Fibroblast of villous mesenchyme (primary cell): ENCODE measurements around the gene SPANXN2. TPM values are rescaled to one million over a fixed set of nuclear protein-coding genes. Genes with fewer than 3 reads are reported as not detected.

ENCODE experiments used
- DNase-seq: peaks from one replicate; pipeline ENCODE4 v3.0.0-alpha.2; 2010; ENCODE audit warnings: low read depth
- H3K4me3 ChIP-seq: 2 replicates; pipeline ENCODE4 v1.5.1; 2011; ENCODE audit warnings: low read depth, mild to moderate bottlenecking, low read length
- total RNA-seq: library from RNA; depleted of rRNA; stranded (reverse); fragments of >200 nt; gene quantifications from 2 replicates; pipeline ENCODE4 v1.2.3, GENCODE V29; 2012
- TF ChIP-seq, protein P1 (sequence below): IDR thresholded peaks from 2 replicates; pipeline ENCODE4 v1.5.1; 2012; ENCODE audit warnings: low read depth, mild to moderate bottlenecking, low read length; ENCODE audit not compliant: insufficient read depth

Gene SPANXN2
- total RNA-seq, 1 donor, result not detected

DNA sequence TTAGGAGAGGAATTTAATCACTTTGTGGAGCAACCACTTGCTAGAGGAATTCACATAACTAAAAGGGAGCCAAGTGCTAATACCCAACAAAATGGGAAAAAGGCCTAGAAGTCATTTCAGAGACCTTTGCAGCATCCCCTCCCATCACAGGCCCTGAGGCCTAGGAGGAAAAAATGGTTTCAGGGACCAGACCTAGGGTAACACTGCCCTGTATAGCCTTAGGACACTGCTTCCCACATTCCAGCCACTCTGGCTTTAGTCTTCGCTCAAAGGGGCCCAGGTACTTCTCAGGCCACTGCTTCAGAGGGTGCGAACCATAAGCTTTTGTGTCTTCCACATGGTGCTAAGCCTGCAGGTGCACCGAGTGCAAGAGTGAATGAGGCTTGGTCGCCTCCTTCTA lies 19.1 kb downstream of the SPANXN2 start:
- DNase-seq, result no peak
- TF ChIP-seq, protein P1, sequence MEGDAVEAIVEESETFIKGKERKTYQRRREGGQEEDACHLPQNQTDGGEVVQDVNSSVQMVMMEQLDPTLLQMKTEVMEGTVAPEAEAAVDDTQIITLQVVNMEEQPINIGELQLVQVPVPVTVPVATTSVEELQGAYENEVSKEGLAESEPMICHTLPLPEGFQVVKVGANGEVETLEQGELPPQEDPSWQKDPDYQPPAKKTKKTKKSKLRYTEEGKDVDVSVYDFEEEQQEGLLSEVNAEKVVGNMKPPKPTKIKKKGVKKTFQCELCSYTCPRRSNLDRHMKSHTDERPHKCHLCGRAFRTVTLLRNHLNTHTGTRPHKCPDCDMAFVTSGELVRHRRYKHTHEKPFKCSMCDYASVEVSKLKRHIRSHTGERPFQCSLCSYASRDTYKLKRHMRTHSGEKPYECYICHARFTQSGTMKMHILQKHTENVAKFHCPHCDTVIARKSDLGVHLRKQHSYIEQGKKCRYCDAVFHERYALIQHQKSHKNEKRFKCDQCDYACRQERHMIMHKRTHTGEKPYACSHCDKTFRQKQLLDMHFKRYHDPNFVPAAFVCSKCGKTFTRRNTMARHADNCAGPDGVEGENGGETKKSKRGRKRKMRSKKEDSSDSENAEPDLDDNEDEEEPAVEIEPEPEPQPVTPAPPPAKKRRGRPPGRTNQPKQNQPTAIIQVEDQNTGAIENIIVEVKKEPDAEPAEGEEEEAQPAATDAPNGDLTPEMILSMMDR, result no peak
- H3K4me3 ChIP-seq, result no peak overlapping the region

DNA sequence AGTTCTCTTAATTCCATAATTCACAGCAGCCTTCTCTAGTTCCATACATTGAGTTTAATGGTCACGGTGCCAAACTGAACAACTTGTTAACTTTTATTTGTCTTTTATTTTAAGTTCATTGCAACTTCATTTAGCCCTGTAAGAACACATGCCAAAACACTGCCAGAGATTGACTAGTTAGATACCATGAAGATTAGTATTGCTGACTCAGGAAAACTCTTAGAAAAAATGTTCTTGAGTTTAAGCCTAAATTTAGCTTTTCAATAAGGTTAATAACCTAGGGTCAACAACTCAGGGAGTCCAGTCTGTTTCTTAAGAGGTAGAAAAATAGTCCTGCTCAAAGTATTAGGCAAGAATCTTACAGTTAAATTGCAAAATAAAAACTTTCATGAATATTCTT lies 25.7 kb downstream of the SPANXN2 start:
- H3K4me3 ChIP-seq, result no peak overlapping the region
- TF ChIP-seq, protein P1, result no peak

DNA sequence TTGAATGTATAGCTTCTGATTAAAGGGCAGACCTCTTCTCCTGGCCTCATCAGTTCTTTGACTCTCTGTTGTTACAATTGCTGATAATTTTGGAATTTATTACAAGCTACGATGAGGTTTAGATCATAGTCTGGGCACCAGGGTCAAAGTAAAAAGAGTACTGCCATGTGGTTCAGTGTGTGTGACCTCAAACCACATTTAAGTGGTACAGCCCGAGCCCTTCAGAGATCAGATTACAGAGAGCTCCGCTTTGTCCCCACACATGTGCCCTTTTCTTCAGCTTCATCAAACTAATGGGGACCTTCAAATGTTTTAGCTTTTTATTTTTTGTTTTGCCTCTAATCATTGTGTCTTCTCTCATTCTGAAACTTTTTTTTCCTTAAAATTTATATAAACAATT lies 37.1 kb downstream of the SPANXN2 start:
- TF ChIP-seq, protein P1, result no peak
- H3K4me3 ChIP-seq, result no peak overlapping the region
- no peak for DNase-seq

More for the DNA sequence above, 25.7 kb downstream of the SPANXN2 start:
- DNase-seq, result no peak

DNA sequence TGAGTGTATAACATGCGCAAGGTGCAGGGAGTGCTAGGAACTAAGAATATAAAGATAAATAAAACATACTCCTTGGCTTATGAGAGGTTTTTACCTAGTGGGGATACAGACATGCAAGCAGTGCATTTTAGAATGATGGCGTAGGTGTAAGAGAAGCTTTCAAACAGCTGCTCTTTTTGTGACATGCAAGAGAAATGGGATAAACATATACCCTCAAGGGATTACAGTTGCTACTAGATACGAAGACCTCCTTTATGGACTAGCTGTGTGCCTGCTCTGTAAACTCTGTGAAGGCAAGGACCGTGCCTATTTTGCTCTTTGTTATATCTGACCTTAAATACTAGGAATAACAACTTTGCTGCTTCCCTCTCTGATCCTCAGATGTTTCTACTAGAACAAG lies 45.6 kb downstream of the SPANXN2 start:
- no peak for DNase-seq
- TF ChIP-seq, protein P1, result no peak

DNA sequence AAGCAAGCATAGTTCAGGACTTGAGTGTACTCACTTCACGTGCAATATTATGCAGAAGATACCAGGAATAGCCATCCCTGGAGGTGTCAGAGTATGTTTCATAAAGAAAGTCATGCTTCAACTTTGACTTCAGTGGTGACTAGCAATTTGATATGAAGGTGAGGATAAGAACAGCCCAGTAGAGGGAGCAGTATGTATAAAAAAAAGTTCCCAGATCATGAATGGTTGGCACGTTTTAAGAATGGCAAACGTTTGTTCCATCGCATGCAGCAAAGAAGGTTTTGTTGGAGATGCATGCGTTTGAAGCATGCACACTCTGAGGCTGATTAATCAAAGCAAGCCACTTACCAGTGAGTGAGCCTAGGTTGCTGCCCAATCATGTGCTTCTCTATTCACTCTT lies 51.2 kb downstream of the SPANXN2 start:
- DNase-seq, result peak; percentile 7
- H3K4me3 ChIP-seq, result no peak overlapping the region
- TF ChIP-seq, protein P1, result peak; percentile 13

More for the DNA sequence above, 45.6 kb downstream of the SPANXN2 start:
- no peak overlapping the region for H3K4me3 ChIP-seq

DNA sequence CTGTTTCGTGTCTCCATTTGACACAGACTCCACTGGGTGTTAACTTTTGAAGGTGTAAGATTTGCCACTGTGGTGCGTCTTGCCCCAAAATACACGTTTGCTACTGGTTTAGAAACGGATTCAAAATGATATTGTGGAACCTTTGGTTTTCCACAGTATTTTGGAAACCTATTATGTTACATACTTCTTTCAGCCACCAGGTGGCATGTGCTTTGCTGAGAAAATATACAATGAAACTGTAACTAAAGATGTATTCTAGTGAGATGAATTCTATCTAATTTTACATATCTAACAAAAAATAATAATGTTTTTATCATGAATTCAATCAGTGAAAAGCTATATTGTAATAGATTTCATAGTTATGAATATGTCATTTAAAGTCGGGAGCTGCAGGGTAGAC lies 56.2 kb downstream of the SPANXN2 start:
- peak; percentile 5 for DNase-seq
- TF ChIP-seq, protein P1, result peak; percentile 46
- no peak overlapping the region for H3K4me3 ChIP-seq

DNA sequence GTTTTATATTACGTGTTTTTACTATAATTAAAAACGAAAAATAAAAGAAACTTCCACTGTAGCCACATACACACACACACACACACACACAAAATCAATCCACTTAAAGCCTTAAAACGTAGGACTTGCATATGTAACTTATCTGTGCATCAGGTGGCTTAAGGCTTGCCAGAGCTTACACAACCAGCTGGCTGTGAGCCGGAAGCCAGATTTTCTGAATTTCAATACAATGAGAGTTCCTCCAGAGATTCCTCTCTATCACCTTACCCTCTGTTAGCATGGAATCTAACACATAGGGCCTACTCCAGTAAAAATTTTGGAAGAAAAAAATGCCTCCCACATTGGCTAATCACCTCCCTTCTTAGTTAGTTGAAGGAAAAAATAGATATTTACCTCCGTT lies 56.8 kb downstream of the SPANXN2 start:
- DNase-seq, result no peak
- H3K4me3 ChIP-seq, result no peak overlapping the region
- TF ChIP-seq, protein P1, result no peak
